ENCODE measurements around the gene PSMB5. TPM values are rescaled to one million over a fixed set of nuclear protein-coding genes. Genes with fewer than 3 reads are reported as not detected.

The PSMB5 gene
- total RNA-seq, 4 donors from 2014 or later = 59.7 to 167 (median 135) TPM

DNA sequence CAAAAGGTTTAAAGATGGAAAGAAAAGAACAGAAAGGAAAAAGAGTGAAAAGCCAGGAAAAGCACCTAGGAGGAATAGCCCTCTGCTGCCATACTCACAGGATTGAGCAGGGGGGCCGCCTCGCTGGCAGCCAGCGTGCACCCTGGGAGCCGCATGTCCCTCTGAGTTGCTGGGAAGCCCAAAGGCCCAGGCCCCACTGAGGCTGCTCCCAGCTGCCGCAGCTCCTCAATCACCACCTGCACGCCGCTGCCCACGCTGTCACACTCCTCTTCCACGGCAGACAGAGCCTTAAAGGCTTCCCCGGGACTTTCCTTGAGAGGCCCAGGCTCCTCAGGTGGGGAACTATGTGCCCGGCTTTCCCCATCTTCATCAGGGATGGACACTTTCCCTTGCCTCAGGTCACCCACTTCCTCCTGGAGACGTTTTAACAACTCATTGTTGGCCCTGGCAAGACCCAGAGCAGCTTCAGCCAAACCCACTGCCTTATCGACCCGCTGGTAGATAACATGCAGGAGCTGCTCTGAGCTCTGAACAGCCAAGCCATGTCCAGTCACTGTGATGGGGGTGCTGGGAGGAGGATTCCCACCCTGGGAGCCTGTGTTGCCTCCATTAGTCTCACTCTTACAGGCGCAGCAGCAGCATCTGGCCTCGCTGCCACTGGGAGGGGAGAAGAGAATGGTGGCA is 36.2 kb downstream of the PSMB5 start:
- peaks cover 13% of the 10 kb centered on the region for H3K36me3 ChIP-seq
- DNase-seq (ENCODE audit: low spot score in 2 of 2) = no peak
- no peak for TF ChIP-seq EP300 (IDR thresholded peaks at IDR 0.05)
- TF ChIP-seq, protein P1, sequence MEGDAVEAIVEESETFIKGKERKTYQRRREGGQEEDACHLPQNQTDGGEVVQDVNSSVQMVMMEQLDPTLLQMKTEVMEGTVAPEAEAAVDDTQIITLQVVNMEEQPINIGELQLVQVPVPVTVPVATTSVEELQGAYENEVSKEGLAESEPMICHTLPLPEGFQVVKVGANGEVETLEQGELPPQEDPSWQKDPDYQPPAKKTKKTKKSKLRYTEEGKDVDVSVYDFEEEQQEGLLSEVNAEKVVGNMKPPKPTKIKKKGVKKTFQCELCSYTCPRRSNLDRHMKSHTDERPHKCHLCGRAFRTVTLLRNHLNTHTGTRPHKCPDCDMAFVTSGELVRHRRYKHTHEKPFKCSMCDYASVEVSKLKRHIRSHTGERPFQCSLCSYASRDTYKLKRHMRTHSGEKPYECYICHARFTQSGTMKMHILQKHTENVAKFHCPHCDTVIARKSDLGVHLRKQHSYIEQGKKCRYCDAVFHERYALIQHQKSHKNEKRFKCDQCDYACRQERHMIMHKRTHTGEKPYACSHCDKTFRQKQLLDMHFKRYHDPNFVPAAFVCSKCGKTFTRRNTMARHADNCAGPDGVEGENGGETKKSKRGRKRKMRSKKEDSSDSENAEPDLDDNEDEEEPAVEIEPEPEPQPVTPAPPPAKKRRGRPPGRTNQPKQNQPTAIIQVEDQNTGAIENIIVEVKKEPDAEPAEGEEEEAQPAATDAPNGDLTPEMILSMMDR (IDR thresholded peaks at IDR 0.05) = no peak
- TF ChIP-seq POLR2AphosphoS5 (IDR thresholded peaks at IDR 0.05) = no peak
- TF ChIP-seq POLR2A (IDR thresholded peaks at IDR 0.05) = no peak
- no peak overlapping the region for H3K27ac ChIP-seq
- no peaks in the 10 kb centered on the region for H3K9me3 ChIP-seq
- peaks cover 5% of the 10 kb centered on the region for H3K4me1 ChIP-seq
- H3K27me3 ChIP-seq = no peaks in the 10 kb centered on the region
- no peak overlapping the region for H3K4me3 ChIP-seq
- 87% methylated on average over 16 of the region's 16 CpGs for WGBS

DNA sequence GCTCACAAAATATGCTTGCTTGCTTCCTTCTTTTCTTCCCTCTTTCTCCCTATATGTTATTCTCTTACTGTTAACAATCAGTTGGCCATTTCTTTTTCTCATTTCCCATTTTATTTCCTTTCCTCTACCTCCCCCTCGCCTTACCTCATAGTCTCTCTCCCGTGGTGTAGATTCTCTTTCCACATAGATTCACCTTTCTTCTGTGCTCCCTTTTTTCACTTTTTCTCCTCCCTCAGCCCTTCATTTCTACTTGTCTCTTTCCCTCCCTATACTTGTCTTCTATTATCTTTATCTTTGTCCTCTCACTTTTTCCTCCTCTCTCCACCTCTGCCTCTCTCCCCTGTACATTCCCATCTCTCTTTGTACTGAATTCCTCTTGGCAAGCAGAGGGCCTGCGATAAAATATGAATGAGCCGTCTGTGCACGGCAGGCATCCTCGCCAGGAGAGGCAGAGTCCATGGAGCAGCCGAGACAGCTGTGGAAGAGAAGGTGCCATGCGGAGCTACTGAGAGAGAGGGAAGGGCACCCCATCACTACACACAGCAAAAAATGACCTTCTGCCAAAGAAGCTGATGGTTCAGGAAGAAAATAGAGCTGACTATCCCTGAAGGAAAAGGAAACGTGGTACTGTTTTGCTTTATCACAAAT is 36.9 kb downstream of the PSMB5 start:
- no peak overlapping the region for H3K27ac ChIP-seq
- WGBS = 73% methylated on average over 9 of the region's 9 CpGs
- H3K4me3 ChIP-seq = no peak overlapping the region
- no peaks in the 10 kb centered on the region for H3K9me3 ChIP-seq
- no peaks in the 10 kb centered on the region for H3K27me3 ChIP-seq
- peaks cover 5% of the 10 kb centered on the region for H3K4me1 ChIP-seq
- TF ChIP-seq, protein P1 (IDR thresholded peaks at IDR 0.05) = no peak
- no peak for TF ChIP-seq POLR2A (IDR thresholded peaks at IDR 0.05)
- TF ChIP-seq EP300 (IDR thresholded peaks at IDR 0.05) = no peak
- TF ChIP-seq POLR2AphosphoS5 (IDR thresholded peaks at IDR 0.05) = no peak
- DNase-seq (ENCODE audit: low spot score in 2 of 2) = no peak
- H3K36me3 ChIP-seq = peaks cover 13% of the 10 kb centered on the region

DNA sequence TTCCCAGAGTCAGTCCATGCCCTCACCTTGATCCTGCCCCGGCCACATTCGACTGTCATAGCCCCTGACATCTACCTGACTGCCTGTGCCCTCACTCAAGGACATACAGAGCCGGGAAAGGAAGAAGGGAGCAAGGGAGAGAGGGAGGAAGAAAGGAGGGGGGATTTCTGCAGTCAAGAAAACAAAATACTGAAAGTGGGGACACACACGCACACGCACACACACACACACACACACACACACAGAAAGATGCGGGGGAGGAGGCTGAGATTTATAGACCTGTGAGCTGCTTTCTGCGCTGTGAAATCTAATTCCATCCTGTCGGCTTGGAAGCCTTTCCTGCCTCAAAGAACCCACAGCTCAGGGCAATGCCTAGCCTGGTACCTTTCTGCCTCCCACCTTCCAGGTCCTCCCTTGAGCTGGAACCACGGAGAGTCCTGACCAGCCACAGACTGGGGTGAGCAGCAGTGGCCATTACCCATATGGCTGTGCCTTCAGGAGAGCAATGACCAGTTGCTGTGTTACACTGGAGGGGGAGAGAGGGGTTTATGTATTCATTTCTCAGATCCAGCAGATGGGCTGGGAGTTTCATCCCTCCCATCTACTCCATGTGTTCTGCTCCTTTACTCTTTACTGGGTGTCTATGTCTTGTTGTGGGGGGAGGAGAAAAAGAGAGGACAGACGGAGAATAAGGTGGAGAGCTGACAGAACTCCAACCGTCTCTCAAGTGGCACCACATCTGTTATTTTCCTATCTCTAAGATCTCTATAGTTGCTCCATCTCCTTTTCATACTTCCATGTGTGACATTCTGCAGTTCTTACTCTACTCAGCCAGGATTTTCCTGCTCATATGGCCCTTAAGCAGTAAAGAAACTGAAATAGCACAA is 37.7 kb downstream of the PSMB5 start:
- H3K9me3 ChIP-seq = no peaks in the 10 kb centered on the region
- no peaks in the 10 kb centered on the region for H3K27me3 ChIP-seq
- H3K4me1 ChIP-seq = peaks cover 5% of the 10 kb centered on the region
- no peak overlapping the region for H3K4me3 ChIP-seq
- peaks cover 13% of the 10 kb centered on the region for H3K36me3 ChIP-seq
- WGBS = 79% methylated on average over 11 of the region's 11 CpGs
- no peak for DNase-seq (ENCODE audit: low spot score in 2 of 2)
- H3K27ac ChIP-seq = no peak overlapping the region
- TF ChIP-seq POLR2AphosphoS5 (IDR thresholded peaks at IDR 0.05) = no peak
- TF ChIP-seq POLR2A (IDR thresholded peaks at IDR 0.05) = no peak
- no peak for TF ChIP-seq EP300 (IDR thresholded peaks at IDR 0.05)
- TF ChIP-seq, protein P1 (IDR thresholded peaks at IDR 0.05) = no peak

DNA sequence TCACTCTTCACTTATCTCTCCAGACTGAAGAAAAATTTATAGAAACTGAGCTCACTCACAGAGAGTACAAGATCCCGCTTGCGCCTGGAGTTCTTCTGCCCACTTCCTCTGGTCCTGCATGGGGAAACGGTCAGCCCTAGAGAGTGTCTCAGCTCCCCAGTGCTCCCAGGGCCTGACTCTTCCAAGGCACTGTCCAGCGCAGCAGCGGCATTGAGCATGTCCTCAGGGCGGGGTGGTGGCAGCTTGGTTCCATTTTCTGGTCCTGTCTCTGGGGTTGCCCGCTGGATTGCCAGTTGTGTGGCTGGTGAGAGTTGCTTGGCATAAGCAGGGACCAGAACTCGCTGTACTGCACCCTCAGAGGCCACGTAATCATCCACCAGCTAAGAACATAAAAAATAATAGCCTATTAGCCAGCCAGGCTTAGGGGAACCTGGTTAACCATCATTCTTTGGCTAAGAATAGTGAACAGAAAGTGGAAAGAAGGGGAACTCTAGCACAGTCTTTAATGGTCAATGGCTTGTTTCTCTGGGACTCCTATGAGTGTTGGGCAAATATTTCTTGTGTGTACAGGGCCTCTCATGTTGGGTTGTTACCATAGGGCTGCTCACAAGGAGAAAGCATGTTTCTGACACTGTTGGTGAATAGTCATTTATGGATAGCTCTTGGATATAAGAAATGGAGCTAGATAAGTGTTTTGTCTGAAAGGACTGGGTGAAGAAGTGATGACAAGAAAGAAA is 38.6 kb downstream of the PSMB5 start:
- no peaks in the 10 kb centered on the region for H3K9me3 ChIP-seq
- H3K4me3 ChIP-seq = no peak overlapping the region
- H3K36me3 ChIP-seq = peaks cover 19% of the 10 kb centered on the region
- no peak overlapping the region for H3K27ac ChIP-seq
- TF ChIP-seq POLR2A (IDR thresholded peaks at IDR 0.05) (no peak), POLR2AphosphoS5 (IDR thresholded peaks at IDR 0.05) (no peak)
- TF ChIP-seq, protein P1 (IDR thresholded peaks at IDR 0.05) = no peak
- H3K27me3 ChIP-seq = no peaks in the 10 kb centered on the region
- 88% methylated on average over 7 of the region's 9 CpGs for WGBS
- DNase-seq (ENCODE audit: low spot score in 2 of 2) = no peak
- H3K4me1 ChIP-seq = peaks cover 5% of the 10 kb centered on the region
